Sigmoid colon (tissue), 7 donors: ENCODE measurements around the gene CDH22. TPM values are rescaled to one million over a fixed set of nuclear protein-coding genes. Genes with fewer than 3 reads are reported as not detected.

Source experiments
- DNase-seq: peaks from one replicate; pipeline ENCODE4 v3.0.0-alpha.2; 2019
- H3K27ac ChIP-seq, 4 donors: fragments of 200-600 bp; sonication (generic); one replicate each; pipeline ENCODE4 v1.5.1; 2016 to 2019; ENCODE audit warnings: mild to moderate bottlenecking in 1 of 4
- H3K27me3 ChIP-seq, 3 donors: fragments of 200-600 bp; sonication (generic); one replicate each; pipeline ENCODE4 v1.5.1; 2019; ENCODE audit warnings: mild to moderate bottlenecking in 1 of 3
- H3K36me3 ChIP-seq, 4 donors: fragments of 200-600 bp; sonication (generic); one replicate each; pipeline ENCODE4 v1.5.1; 2016 to 2019
- H3K4me1 ChIP-seq, 4 donors: fragments of 200-600 bp; sonication (generic); one replicate each; pipeline ENCODE4 v1.5.1; 2017 to 2019
- H3K4me3 ChIP-seq, 4 donors: fragments of 200-600 bp; sonication (generic); one replicate each; pipeline ENCODE4 v1.5.1; 2017 to 2019; ENCODE audit warnings: mild to moderate bottlenecking in 2 of 4, moderate library complexity in 1 of 4
- H3K9me3 ChIP-seq, 4 donors: fragments of 200-600 bp in 3 of 4; sonication (generic) in 3 of 4; one replicate each; pipeline versions ENCODE4 v1.5.1 to v1.6.1; 2013 to 2019
- EP300 ChIP-seq, 4 donors: sonication (generic); formaldehyde crosslinking; IDR thresholded peaks; one replicate each; pipeline ENCODE4 v1.6.1; 2017; ENCODE audit warnings: antibody characterized with exemption in 4 of 4
- POLR2A ChIP-seq, 2 donors: fragments of 450-650 bp; IDR thresholded peaks; one replicate each; pipeline ENCODE4 v1.6.1; 2016; ENCODE audit warnings: antibody characterized with exemption in 2 of 2, mild to moderate bottlenecking in 2 of 2, moderate library complexity in 2 of 2
- POLR2AphosphoS5 ChIP-seq, 4 donors: sonication (generic); formaldehyde crosslinking; IDR thresholded peaks; one replicate each; pipeline ENCODE4 v1.6.1; 2017; ENCODE audit warnings: antibody characterized with exemption in 4 of 4
- WGBS, 2 donors: extraction: QIAGEN DNeasy Blood & Tissue Kit; methylation state at CpG; one replicate each; pipeline ENCODE4 v1.1.7; 2013; 5-methylcytosine and 5-hydroxymethylcytosine counted together
- intact Hi-C: fragments of 100-400 bp; cut with DNase I; formaldehyde crosslinking; loops from one replicate; pipeline ENCODE4 v1.15.1; 2023
- polyA plus RNA-seq, 3 donors: library from polyadenylated mRNA; stranded (reverse); fragments of 200-250 nt; gene quantifications; one replicate each; pipeline ENCODE4 v1.2.3, GENCODE V29; 2013
- total RNA-seq, 4 donors: library from RNA; depleted of rRNA; stranded (reverse); fragments of >200 nt; gene quantifications; one replicate each; pipeline ENCODE4 v1.1.0, GENCODE V29; 2016
- TF ChIP-seq, protein P1 (sequence below), 4 experiments: fragments of 450-650 bp in 3 of 4; fragments of 200-600 bp in 1 of 4; IDR thresholded peaks; one replicate each; pipeline ENCODE4 v1.5.1; 2016 to 2019; ENCODE audit warnings: antibody characterized with exemption in 4 of 4, mild to moderate bottlenecking in 3 of 4, moderate library complexity in 2 of 4
- donor health status: healthy with polysubstance abuse.
- donor health status: Bipolar disorder and iron deficiency.
- donor health status: healthy.

The CDH22 gene
- total and polyA plus RNA-seq, 7 donors: 0.06 to 0.55 (median 0.41) TPM; not detected in 4

DNA sequence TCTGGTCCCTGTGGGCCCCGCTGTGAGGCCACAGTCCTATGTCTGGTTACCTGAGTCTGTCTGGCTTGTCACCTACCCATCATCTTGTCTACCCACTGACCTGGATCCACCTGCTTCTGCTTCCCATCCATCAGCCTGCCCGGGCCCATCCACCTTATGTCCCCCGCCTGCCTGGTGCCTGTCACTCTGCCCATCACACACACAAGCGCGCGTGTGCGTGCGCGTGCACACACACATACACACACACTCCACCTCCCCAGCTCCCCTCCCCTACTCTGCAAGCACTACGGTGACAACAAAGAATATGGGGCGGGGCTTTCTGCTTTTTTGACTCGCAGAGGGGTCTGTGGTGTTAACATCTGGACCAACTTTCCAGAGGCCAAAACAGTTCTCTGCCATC, 8.0 kb downstream of the CDH22 start:
- WGBS, 2 donors: 85% methylated on average over 12 of the region's 12 CpGs
- DNase-seq: no peak
- intact Hi-C loops: no loop called here
- Histone ChIP-seq H3K27ac (no peak overlapping the region), H3K4me1 (no peaks in the 10 kb centered on the region), H3K36me3 (no peaks in the 10 kb centered on the region), H3K27me3 (peaks cover 12 to 95% (median 33%) of the 10 kb centered on the region in 3 donors), H3K4me3 (no peak overlapping the region), H3K9me3 (no peaks in the 10 kb centered on the region)
- TF ChIP-seq, protein P1, sequence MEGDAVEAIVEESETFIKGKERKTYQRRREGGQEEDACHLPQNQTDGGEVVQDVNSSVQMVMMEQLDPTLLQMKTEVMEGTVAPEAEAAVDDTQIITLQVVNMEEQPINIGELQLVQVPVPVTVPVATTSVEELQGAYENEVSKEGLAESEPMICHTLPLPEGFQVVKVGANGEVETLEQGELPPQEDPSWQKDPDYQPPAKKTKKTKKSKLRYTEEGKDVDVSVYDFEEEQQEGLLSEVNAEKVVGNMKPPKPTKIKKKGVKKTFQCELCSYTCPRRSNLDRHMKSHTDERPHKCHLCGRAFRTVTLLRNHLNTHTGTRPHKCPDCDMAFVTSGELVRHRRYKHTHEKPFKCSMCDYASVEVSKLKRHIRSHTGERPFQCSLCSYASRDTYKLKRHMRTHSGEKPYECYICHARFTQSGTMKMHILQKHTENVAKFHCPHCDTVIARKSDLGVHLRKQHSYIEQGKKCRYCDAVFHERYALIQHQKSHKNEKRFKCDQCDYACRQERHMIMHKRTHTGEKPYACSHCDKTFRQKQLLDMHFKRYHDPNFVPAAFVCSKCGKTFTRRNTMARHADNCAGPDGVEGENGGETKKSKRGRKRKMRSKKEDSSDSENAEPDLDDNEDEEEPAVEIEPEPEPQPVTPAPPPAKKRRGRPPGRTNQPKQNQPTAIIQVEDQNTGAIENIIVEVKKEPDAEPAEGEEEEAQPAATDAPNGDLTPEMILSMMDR (IDR thresholded peaks at IDR 0.05): no peak
- TF ChIP-seq POLR2AphosphoS5 (IDR thresholded peaks at IDR 0.05) (no peak), EP300 (IDR thresholded peaks at IDR 0.05) (no peak), POLR2A (IDR thresholded peaks at IDR 0.05) (no peak)

DNA sequence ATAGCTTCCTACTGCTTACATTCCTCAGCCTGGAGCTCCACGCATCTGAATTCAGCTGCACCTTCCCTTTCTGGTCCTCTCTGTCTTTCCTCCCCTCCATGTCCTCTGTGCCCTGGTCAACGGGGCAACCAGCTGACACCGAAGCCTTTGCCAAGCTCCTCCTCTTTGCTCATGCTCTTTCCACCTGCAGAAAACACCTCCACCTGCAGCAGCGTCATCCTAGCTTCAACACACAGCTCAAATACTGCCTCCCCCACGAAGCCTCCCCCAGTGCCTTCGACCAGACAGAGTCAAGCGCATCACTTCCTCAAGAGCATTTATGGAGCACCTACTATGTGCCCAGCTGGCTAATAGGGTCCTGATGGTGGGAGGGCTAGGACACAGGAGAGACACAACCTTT, 9.2 kb downstream of the CDH22 start:
- H3K4me1 ChIP-seq: no peaks in the 10 kb centered on the region
- H3K27me3 ChIP-seq: peaks cover 4 to 95% (median 30%) of the 10 kb centered on the region in 3 donors
- no peak for DNase-seq
- intact Hi-C loops: no loop called here
- no peaks in the 10 kb centered on the region for H3K36me3 ChIP-seq
- no peaks in the 10 kb centered on the region for H3K9me3 ChIP-seq
- TF ChIP-seq POLR2A (IDR thresholded peaks at IDR 0.05): no peak
- 33 to 56% methylated on average over 7 of the region's 7 CpGs for WGBS, 2 donors
- no peak overlapping the region for H3K4me3 ChIP-seq
- no peak overlapping the region for H3K27ac ChIP-seq

DNA sequence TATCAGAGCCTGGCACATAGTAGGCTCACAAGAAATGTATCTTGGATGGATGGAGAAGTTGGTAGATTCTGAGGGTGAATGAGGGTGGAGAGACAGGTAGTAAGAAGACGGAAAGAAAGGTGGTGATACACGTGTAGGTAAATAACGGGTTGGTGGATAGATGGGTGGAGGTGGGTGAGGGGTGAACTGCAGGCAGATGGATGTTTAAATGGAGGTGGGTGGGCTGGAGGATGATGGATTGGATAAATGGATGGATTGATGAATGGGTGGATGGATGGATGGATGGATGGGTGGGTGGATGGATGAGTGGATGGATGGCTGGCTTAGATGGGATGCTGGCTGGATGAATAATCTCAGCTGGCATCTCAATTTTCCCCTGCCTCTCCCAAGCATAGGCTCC, 9.9 kb downstream of the CDH22 start:
- H3K36me3 ChIP-seq: no peaks in the 10 kb centered on the region
- 69 to 83% methylated on average over 3 of the region's 3 CpGs for WGBS, 2 donors
- intact Hi-C loops: no loop called here
- H3K27me3 ChIP-seq: peaks cover 4 to 95% (median 32%) of the 10 kb centered on the region in 3 donors
- H3K27ac ChIP-seq: no peak overlapping the region
- no peak for DNase-seq
- TF ChIP-seq POLR2AphosphoS5 (IDR thresholded peaks at IDR 0.05) (no peak), EP300 (IDR thresholded peaks at IDR 0.05) (no peak), POLR2A (IDR thresholded peaks at IDR 0.05) (no peak)
- TF ChIP-seq, protein P1 (IDR thresholded peaks at IDR 0.05): no peak
- no peak overlapping the region for H3K4me3 ChIP-seq
- no peaks in the 10 kb centered on the region for H3K9me3 ChIP-seq
- no peaks in the 10 kb centered on the region for H3K4me1 ChIP-seq

DNA sequence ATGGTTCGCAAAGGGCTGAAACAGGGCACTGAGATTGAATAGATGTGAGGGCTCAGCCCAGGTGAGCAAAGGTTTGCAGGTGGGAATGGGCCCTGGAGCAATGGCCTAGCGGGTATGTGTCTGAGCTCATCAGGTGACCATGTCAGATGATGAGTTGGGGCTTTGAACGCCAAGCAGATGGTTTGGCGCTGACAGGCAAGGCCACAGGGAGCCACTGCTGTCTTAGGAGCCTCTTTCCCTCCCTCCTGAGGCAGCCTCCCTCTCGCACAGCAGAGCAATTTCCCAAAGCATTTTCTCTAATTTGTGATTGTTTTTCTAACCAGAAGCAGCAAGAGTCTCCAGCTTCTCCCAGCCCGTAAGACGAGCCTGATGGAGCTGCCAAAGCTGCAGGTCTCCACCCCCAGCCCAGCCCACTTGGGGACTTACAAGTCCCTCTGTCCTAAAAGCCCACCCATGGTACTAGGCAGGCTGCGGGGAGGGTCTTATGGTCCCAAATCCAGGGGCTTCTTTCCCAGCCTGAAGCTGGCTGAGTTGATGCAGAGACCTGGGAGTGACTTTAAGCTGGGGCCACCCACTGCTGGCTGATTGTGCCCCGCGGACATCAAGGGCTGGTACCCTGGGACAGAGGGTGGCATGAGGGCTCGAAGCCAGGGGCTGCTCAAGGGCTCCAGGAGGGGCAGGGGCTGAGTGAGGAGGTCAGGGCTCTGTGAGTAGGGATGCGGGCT, 11.6 kb downstream of the CDH22 start:
- intact Hi-C loops: no loop called here
- WGBS, 2 donors: 62 to 63% methylated on average over 12 of the region's 12 CpGs
- Histone ChIP-seq H3K9me3 (no peaks in the 10 kb centered on the region), H3K4me1 (no peaks in the 10 kb centered on the region), H3K4me3 (no peak overlapping the region), H3K27me3 (peaks cover 0 to 94% (median 38%) of the 10 kb centered on the region in 3 donors), H3K27ac (no peak overlapping the region), H3K36me3 (no peaks in the 10 kb centered on the region)
- DNase-seq: no peak
- TF ChIP-seq, protein P1 (IDR thresholded peaks at IDR 0.05): no peak

DNA sequence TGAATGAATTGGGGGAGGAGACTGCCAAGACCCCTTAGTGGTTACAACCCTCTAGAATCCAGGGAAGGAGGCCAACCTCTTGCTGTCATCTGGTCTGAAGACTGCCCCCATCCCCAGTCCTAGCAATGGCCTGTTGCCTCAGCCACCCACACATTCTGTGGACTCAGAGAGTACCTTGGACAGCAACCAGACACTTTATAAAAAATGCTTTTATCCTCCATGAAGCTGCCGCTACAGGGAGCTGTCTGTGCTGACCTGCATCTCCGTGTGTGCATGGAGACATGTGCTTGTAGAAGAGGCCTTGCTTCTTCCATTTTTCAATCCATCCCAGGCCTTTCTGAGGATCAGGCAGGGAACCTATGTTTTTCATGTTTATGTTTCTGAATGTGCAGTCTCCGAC, 15.2 kb downstream of the CDH22 start:
- Histone ChIP-seq H3K27me3 (peaks cover 0 to 73% (median 33%) of the 10 kb centered on the region in 3 donors), H3K27ac (no peak overlapping the region), H3K4me1 (no peaks in the 10 kb centered on the region), H3K4me3 (no peak overlapping the region), H3K9me3 (no peaks in the 10 kb centered on the region), H3K36me3 (no peaks in the 10 kb centered on the region)
- 21 to 24% methylated on average over 3 of the region's 3 CpGs for WGBS, 2 donors
- TF ChIP-seq POLR2AphosphoS5 (IDR thresholded peaks at IDR 0.05) (no peak), POLR2A (IDR thresholded peaks at IDR 0.05) (no peak), EP300 (IDR thresholded peaks at IDR 0.05) (no peak)
- TF ChIP-seq, protein P1 (IDR thresholded peaks at IDR 0.05): no peak
- intact Hi-C loops: no loop called here
- no peak for DNase-seq
